ENCODE measurements around the gene FAM124A. TPM values are rescaled to one million over a fixed set of nuclear protein-coding genes. Genes with fewer than 3 reads are reported as not detected.
"Not testable (repeated sequence)": the region's sequence is repeated elsewhere in the genome, so short reads cannot be mapped to it uniquely, and the experiment has no call there.

Gene FAM124A
- total RNA-seq, 2 experiments from 2014 or later: not detected

GRCh38 chr13:51287758-51288157, 65.6 kb downstream of the FAM124A start:
- H3K36me3 Mint-ChIP-seq (ENCODE audit: low read depth): no peaks in the 10 kb centered on the region
- H3K4me1 Mint-ChIP-seq: peaks cover 15% of the 10 kb centered on the region
- ChIA-PET CTCF (interaction anchor here (0.6 to 4.6 kb wide), 5 partner anchors 14 to 512 kb away, joined by 3 to 62 read pairs (median 3); no protein-coding TSS in a partner anchor), POLR2A (no interaction called here)
- DNase-seq: no peak
- H3K9me3 Mint-ChIP-seq: no peaks in the 10 kb centered on the region
- H3K27ac Mint-ChIP-seq: no peak overlapping the region
- no peaks in the 10 kb centered on the region for H3K27me3 Mint-ChIP-seq
- H3K4me3 Mint-ChIP-seq: no peak overlapping the region

- H3K27me3 Mint-ChIP-seq; H3K27ac Mint-ChIP-seq; H3K9me3 Mint-ChIP-seq; H3K4me3 Mint-ChIP-seq; POLR2A ChIA-PET; H3K36me3 Mint-ChIP-seq (ENCODE audit: low read depth); DNase-seq: not testable (repeated sequence)
- CTCF ChIA-PET: interaction anchor here (0.6 to 4.6 kb wide), 5 partner anchors 15 to 512 kb away, joined by 3 to 62 read pairs (median 3); no protein-coding TSS in a partner anchor
- peaks cover 13% of the 10 kb centered on the region for H3K4me1 Mint-ChIP-seq
Observed at GRCh38 chr13:51288254-51288653, 66.1 kb downstream of the FAM124A start.

GRCh38 chr13:51291341-51291740, 69.1 kb downstream of the FAM124A start:
- CTCF ChIA-PET: interaction anchor here (0.7 kb wide), 1 partner anchor 166 kb away, joined by 3 read pairs; no protein-coding TSS in a partner anchor
- Mint-ChIP-seq H3K27me3 (peaks cover 1% of the 10 kb centered on the region), H3K27ac (no peak overlapping the region), H3K9me3 (no peaks in the 10 kb centered on the region), H3K4me1 (no peaks in the 10 kb centered on the region), H3K36me3 (ENCODE audit: low read depth) (no peaks in the 10 kb centered on the region), H3K4me3 (no peak overlapping the region)
- no peak for DNase-seq
- POLR2A ChIA-PET: no interaction called here

GRCh38 chr13:51292000-51292565, 69.9 kb downstream of the FAM124A start:
- no peak overlapping the region for H3K4me3 Mint-ChIP-seq
- H3K9me3 Mint-ChIP-seq: no peaks in the 10 kb centered on the region
- no peaks in the 10 kb centered on the region for H3K4me1 Mint-ChIP-seq
- no peak for DNase-seq
- H3K36me3 Mint-ChIP-seq (ENCODE audit: low read depth): no peaks in the 10 kb centered on the region
- H3K27ac Mint-ChIP-seq: no peak overlapping the region
- ChIA-PET POLR2A (no interaction called here), CTCF (no interaction called here)
- H3K27me3 Mint-ChIP-seq: peaks cover 1% of the 10 kb centered on the region

GRCh38 chr13:51297556-51297955, 75.4 kb downstream of the FAM124A start:
- Mint-ChIP-seq H3K27me3 (peaks cover 1% of the 10 kb centered on the region), H3K4me1 (no peaks in the 10 kb centered on the region), H3K27ac (no peak overlapping the region), H3K4me3 (no peak overlapping the region), H3K9me3 (no peaks in the 10 kb centered on the region), H3K36me3 (ENCODE audit: low read depth) (no peaks in the 10 kb centered on the region)
- CTCF ChIA-PET: no interaction called here
- no peak for DNase-seq
- POLR2A ChIA-PET: no interaction called here

- POLR2A ChIA-PET: no interaction called here
- no peaks in the 10 kb centered on the region for H3K9me3 Mint-ChIP-seq
- H3K27me3 Mint-ChIP-seq: no peaks in the 10 kb centered on the region
- H3K4me1 Mint-ChIP-seq: no peaks in the 10 kb centered on the region
- H3K27ac Mint-ChIP-seq: no peak overlapping the region
- no peaks in the 10 kb centered on the region for H3K36me3 Mint-ChIP-seq (ENCODE audit: low read depth)
- CTCF ChIA-PET: no interaction called here
- H3K4me3 Mint-ChIP-seq: no peak overlapping the region
- DNase-seq: no peak
Observed at GRCh38 chr13:51298812-51299211, 76.6 kb downstream of the FAM124A start.

GRCh38 chr13:51303063-51303552, 80.9 kb downstream of the FAM124A start:
- Mint-ChIP-seq H3K36me3 (ENCODE audit: low read depth) (no peaks in the 10 kb centered on the region), H3K27me3 (no peaks in the 10 kb centered on the region)

GRCh38 chr13:51303882-51304281, 81.7 kb downstream of the FAM124A start:
- no peak overlapping the region for H3K4me3 Mint-ChIP-seq
- POLR2A ChIA-PET: no interaction called here
- no peak for DNase-seq
- no peak overlapping the region for H3K27ac Mint-ChIP-seq
- CTCF ChIA-PET: no interaction called here
- no peaks in the 10 kb centered on the region for H3K36me3 Mint-ChIP-seq (ENCODE audit: low read depth)
- H3K27me3 Mint-ChIP-seq: no peaks in the 10 kb centered on the region
- no peaks in the 10 kb centered on the region for H3K9me3 Mint-ChIP-seq
- H3K4me1 Mint-ChIP-seq: no peaks in the 10 kb centered on the region

More at GRCh38 chr13:51303063-51303552, 80.9 kb downstream of the FAM124A start:
- no peaks in the 10 kb centered on the region for H3K4me1 Mint-ChIP-seq
- DNase-seq: no peak
- no peaks in the 10 kb centered on the region for H3K9me3 Mint-ChIP-seq
- CTCF ChIA-PET: no interaction called here
- H3K27ac Mint-ChIP-seq: no peak overlapping the region
- no peak overlapping the region for H3K4me3 Mint-ChIP-seq
- POLR2A ChIA-PET: no interaction called here

- ChIA-PET CTCF (no interaction called here), POLR2A (no interaction called here)
- no peak overlapping the region for H3K4me3 Mint-ChIP-seq
- H3K27ac Mint-ChIP-seq: no peak overlapping the region
- H3K27me3 Mint-ChIP-seq: no peaks in the 10 kb centered on the region
- H3K4me1 Mint-ChIP-seq: no peaks in the 10 kb centered on the region
- no peaks in the 10 kb centered on the region for H3K36me3 Mint-ChIP-seq (ENCODE audit: low read depth)
- H3K9me3 Mint-ChIP-seq: no peaks in the 10 kb centered on the region
- DNase-seq: no peak
Observed at GRCh38 chr13:51305271-51305967, 83.2 kb downstream of the FAM124A start.

GRCh38 chr13:51308781-51309180, 86.6 kb downstream of the FAM124A start:
- Mint-ChIP-seq H3K4me1 (no peaks in the 10 kb centered on the region), H3K36me3 (ENCODE audit: low read depth) (no peaks in the 10 kb centered on the region), H3K27me3 (peaks cover 4% of the 10 kb centered on the region), H3K27ac (no peak overlapping the region), H3K4me3 (no peak overlapping the region), H3K9me3 (no peaks in the 10 kb centered on the region)
- CTCF ChIA-PET: interaction anchor here (0.6 to 1.9 kb wide), 2 partner anchors 22 to 166 kb away, joined by 4 to 6 read pairs; no protein-coding TSS in a partner anchor
- DNase-seq: no peak
- POLR2A ChIA-PET: no interaction called here

- ChIA-PET CTCF (no interaction called here), POLR2A (no interaction called here)
- no peak overlapping the region for H3K4me3 Mint-ChIP-seq
- DNase-seq: no peak
- no peak overlapping the region for H3K27ac Mint-ChIP-seq
- no peaks in the 10 kb centered on the region for H3K4me1 Mint-ChIP-seq
- H3K27me3 Mint-ChIP-seq: peaks cover 4% of the 10 kb centered on the region
- no peaks in the 10 kb centered on the region for H3K9me3 Mint-ChIP-seq
- no peaks in the 10 kb centered on the region for H3K36me3 Mint-ChIP-seq (ENCODE audit: low read depth)
Observed at GRCh38 chr13:51311231-51311630, 89.0 kb downstream of the FAM124A start.

- CTCF ChIA-PET: interaction anchor here (1.3 kb wide), 1 partner anchor 25 kb away, joined by 3 read pairs; no protein-coding TSS in a partner anchor
Observed at GRCh38 chr13:51311957-51312520, 89.8 kb downstream of the FAM124A start.

GRCh38 chr13:51313619-51314018, 91.4 kb downstream of the FAM124A start:
- H3K9me3 Mint-ChIP-seq: no peaks in the 10 kb centered on the region
- ChIA-PET POLR2A (no interaction called here), CTCF (no interaction called here)
- DNase-seq: no peak
- H3K4me3 Mint-ChIP-seq: no peak overlapping the region
- no peaks in the 10 kb centered on the region for H3K4me1 Mint-ChIP-seq
- no peaks in the 10 kb centered on the region for H3K36me3 Mint-ChIP-seq (ENCODE audit: low read depth)
- no peak overlapping the region for H3K27ac Mint-ChIP-seq
- peaks cover 4% of the 10 kb centered on the region for H3K27me3 Mint-ChIP-seq

More at GRCh38 chr13:51311957-51312520, 89.8 kb downstream of the FAM124A start:
- no peak overlapping the region for H3K27ac Mint-ChIP-seq
- no peaks in the 10 kb centered on the region for H3K4me1 Mint-ChIP-seq
- POLR2A ChIA-PET: no interaction called here
- no peak overlapping the region for H3K4me3 Mint-ChIP-seq
- no peaks in the 10 kb centered on the region for H3K36me3 Mint-ChIP-seq (ENCODE audit: low read depth)
- DNase-seq: no peak
- H3K27me3 Mint-ChIP-seq: peaks cover 4% of the 10 kb centered on the region
- no peaks in the 10 kb centered on the region for H3K9me3 Mint-ChIP-seq
